ENCODE results near the gene ANKFY1. TPM values are rescaled to one million over a fixed set of nuclear protein-coding genes. Genes with fewer than 3 reads are reported as not detected.
A peak's percentile ranks its signal among the peaks of the same experiment; 100 is the strongest.

The ANKFY1 gene
- total RNA-seq, 1 experiment from 2014 or later: 63.2 TPM

- TF ChIP-seq CTCF (conservative IDR thresholded peaks at IDR 0.05; ENCODE audit: low read depth, low read length) (no peak), EZH2 (IDR thresholded peaks at IDR 0.05; ENCODE audit: borderline replicate concordance, low read depth, low read length, poor library complexity, severe bottlenecking) (no peak)
- Histone ChIP-seq H3K27ac (ENCODE audit: low read depth, low read length, poor library complexity, severe bottlenecking) (peak overlapping the region; percentile 86), H3K4me1 (ENCODE audit: insufficient read depth, low read length, poor library complexity, severe bottlenecking) (peaks cover 14% of the 10 kb centered on the region), H3K36me3 (ENCODE audit: insufficient read depth, low read length, poor library complexity, severe bottlenecking) (peaks cover 21% of the 10 kb centered on the region), H3K27me3 (replicated peaks; ENCODE audit: insufficient read depth, low read depth, low read length, poor library complexity) (no peaks in the 10 kb centered on the region), H3K4me3 (ENCODE audit: low read depth, low read length, poor library complexity, severe bottlenecking) (peak overlapping the region; percentile 90), H3K9me3 (ENCODE audit: low read depth, low read length, poor library complexity, severe bottlenecking) (peaks cover 29% of the 10 kb centered on the region)
- TSS peak; percentile 33 for BruUV-seq (replicated peaks)
- ChIA-PET CTCF (no interaction called here), POLR2A (ENCODE audit: low non-redundant PET) (no interaction called here)
- DNase-seq (ENCODE audit: low spot score): no peak
- intact Hi-C loops (cut with micrococcal nuclease; ENCODE audit: unreplicated experiment): no loop called here
These were observed 1.1 kb downstream of the ANKFY1 start for GRCh38 chr17:4262703-4263102.

GRCh38 chr17:4261452-4261851 lies 2.3 kb downstream of the ANKFY1 start:
- no peak overlapping the region for H3K27ac ChIP-seq (ENCODE audit: low read depth, low read length, poor library complexity, severe bottlenecking)
- H3K27me3 ChIP-seq (replicated peaks; ENCODE audit: insufficient read depth, low read depth, low read length, poor library complexity): no peaks in the 10 kb centered on the region
- DNase-seq (ENCODE audit: low spot score): peak; percentile 41
- BruUV-seq (replicated peaks): no TSS peak
- peaks cover 14% of the 10 kb centered on the region for H3K4me1 ChIP-seq (ENCODE audit: insufficient read depth, low read length, poor library complexity, severe bottlenecking)
- H3K4me3 ChIP-seq (ENCODE audit: low read depth, low read length, poor library complexity, severe bottlenecking): no peak overlapping the region
- CTCF ChIA-PET: no interaction called here
- intact Hi-C loops (cut with micrococcal nuclease; ENCODE audit: unreplicated experiment): no loop called here
- TF ChIP-seq EZH2 (IDR thresholded peaks at IDR 0.05; ENCODE audit: borderline replicate concordance, low read depth, low read length, poor library complexity, severe bottlenecking): no peak
- TF ChIP-seq CTCF (conservative IDR thresholded peaks at IDR 0.05; ENCODE audit: low read depth, low read length): no peak
- H3K36me3 ChIP-seq (ENCODE audit: insufficient read depth, low read length, poor library complexity, severe bottlenecking): peaks cover 21% of the 10 kb centered on the region
- peaks cover 33% of the 10 kb centered on the region for H3K9me3 ChIP-seq (ENCODE audit: low read depth, low read length, poor library complexity, severe bottlenecking)
- POLR2A ChIA-PET (ENCODE audit: low non-redundant PET): no interaction called here

- BruUV-seq (replicated peaks): no TSS peak
- no peak for DNase-seq (ENCODE audit: low spot score)
- Histone ChIP-seq H3K27me3 (replicated peaks; ENCODE audit: insufficient read depth, low read depth, low read length, poor library complexity) (no peaks in the 10 kb centered on the region), H3K9me3 (ENCODE audit: low read depth, low read length, poor library complexity, severe bottlenecking) (peaks cover 33% of the 10 kb centered on the region), H3K4me1 (ENCODE audit: insufficient read depth, low read length, poor library complexity, severe bottlenecking) (peaks cover 14% of the 10 kb centered on the region), H3K4me3 (ENCODE audit: low read depth, low read length, poor library complexity, severe bottlenecking) (no peak overlapping the region), H3K36me3 (ENCODE audit: insufficient read depth, low read length, poor library complexity, severe bottlenecking) (peaks cover 21% of the 10 kb centered on the region), H3K27ac (ENCODE audit: low read depth, low read length, poor library complexity, severe bottlenecking) (no peak overlapping the region)
- POLR2A ChIA-PET (ENCODE audit: low non-redundant PET): no interaction called here
- intact Hi-C loops (cut with micrococcal nuclease; ENCODE audit: unreplicated experiment): no loop called here
- TF ChIP-seq EZH2 (IDR thresholded peaks at IDR 0.05; ENCODE audit: borderline replicate concordance, low read depth, low read length, poor library complexity, severe bottlenecking) (no peak), CTCF (conservative IDR thresholded peaks at IDR 0.05; ENCODE audit: low read depth, low read length) (no peak)
- CTCF ChIA-PET: no interaction called here
These were observed 4.9 kb downstream of the ANKFY1 start for GRCh38 chr17:4258867-4259266.

All from A673 (cell line).